Measurements from ENCODE around the gene HBS1L. TPM values are rescaled to one million over a fixed set of nuclear protein-coding genes. Genes with fewer than 3 reads are reported as not detected.

The HBS1L gene
- total and polyA plus RNA-seq, 10 of the 15 experiments (the other 5 are each of a cell fraction or from before 2014, with no cell fraction given), result 58.7 to 142 (median 78.8) TPM

DNA sequence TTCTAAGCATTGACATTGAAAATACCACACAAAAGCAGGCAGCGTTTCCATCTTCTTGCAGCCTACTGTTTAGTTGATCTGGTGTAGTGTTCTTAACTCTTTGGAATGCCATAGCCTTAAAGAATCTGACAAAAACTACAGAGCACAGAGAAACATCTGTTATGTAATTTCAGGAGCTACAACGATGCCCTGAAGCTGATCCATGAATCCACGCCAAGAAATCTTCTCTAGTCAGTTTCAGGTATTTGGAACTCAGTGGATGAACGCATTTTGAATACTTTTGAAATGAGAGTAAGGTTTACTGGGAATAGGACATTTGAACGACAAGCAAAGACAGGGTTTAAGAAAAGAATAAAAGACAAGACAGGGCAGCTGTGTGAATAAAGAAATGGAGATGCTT lies 122.5 kb downstream of the HBS1L start:
- no peak overlapping the region for H2AFZ ChIP-seq (ENCODE audit: control insufficient read depth, low read depth, low read length)
- RAD21 ChIA-PET (ENCODE audit: unreplicated experiment), result no interaction called here
- SMC1A ChIA-PET (ENCODE audit: uncharacterized antibody, unreplicated experiment), result no interaction called here
- FAIRE-seq (no peak), ATAC-seq (no peak), DNase-seq (ENCODE audit: low read depth, low spot score) (no peak)
- WGBS (ENCODE audit: insufficient coverage, insufficient replicate concordance, low lambda C conversion rate, missing lambda C conversion rate), result 32% methylated on average over 5 of the region's 5 CpGs
- no TSS peak for BruUV-seq (replicated peaks)
- H3K79me2 ChIP-seq (ENCODE audit: control insufficient read depth, insufficient read depth, low read length), result no peaks in the 10 kb centered on the region
- in situ Hi-C loops (cut with MboI) (no loop called here), intact Hi-C loops (cut with micrococcal nuclease; ENCODE audit: unreplicated experiment) (no loop called here)
- H3K9ac ChIP-seq (ENCODE audit: control insufficient read depth, insufficient read depth, low read length), result no peak overlapping the region
- no peak overlapping the region for H3K27ac ChIP-seq (ENCODE audit: control insufficient read depth, insufficient read depth)
- POLR2A ChIA-PET, result no interaction called here
- no peaks in the 10 kb centered on the region for H4K20me1 ChIP-seq (ENCODE audit: control insufficient read depth, insufficient read depth)
- no peaks in the 10 kb centered on the region for H3K36me3 ChIP-seq (ENCODE audit: control insufficient read depth in 2 of 2, insufficient read depth in 2 of 2, low read length in 1 of 2)
- H3K4me3 ChIP-seq, result no peak overlapping the region
- TF ChIP-seq, protein P1, sequence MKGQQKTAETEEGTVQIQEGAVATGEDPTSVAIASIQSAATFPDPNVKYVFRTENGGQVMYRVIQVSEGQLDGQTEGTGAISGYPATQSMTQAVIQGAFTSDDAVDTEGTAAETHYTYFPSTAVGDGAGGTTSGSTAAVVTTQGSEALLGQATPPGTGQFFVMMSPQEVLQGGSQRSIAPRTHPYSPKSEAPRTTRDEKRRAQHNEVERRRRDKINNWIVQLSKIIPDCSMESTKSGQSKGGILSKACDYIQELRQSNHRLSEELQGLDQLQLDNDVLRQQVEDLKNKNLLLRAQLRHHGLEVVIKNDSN (IDR thresholded peaks at IDR 0.05; ENCODE audit: borderline replicate concordance, extremely low read length, insufficient read depth, low read depth, low read length), result no peak
- TF ChIP-seq MTA3 (IDR thresholded peaks at IDR 0.05; ENCODE audit: borderline replicate concordance, low read length) (no peak), BCL11A (IDR thresholded peaks at IDR 0.05; ENCODE audit: low read depth, low read length) (no peak), SUZ12 (IDR thresholded peaks at IDR 0.05; ENCODE audit: unreplicated experiment) (no peak)
- TF ChIP-seq, protein P2, sequence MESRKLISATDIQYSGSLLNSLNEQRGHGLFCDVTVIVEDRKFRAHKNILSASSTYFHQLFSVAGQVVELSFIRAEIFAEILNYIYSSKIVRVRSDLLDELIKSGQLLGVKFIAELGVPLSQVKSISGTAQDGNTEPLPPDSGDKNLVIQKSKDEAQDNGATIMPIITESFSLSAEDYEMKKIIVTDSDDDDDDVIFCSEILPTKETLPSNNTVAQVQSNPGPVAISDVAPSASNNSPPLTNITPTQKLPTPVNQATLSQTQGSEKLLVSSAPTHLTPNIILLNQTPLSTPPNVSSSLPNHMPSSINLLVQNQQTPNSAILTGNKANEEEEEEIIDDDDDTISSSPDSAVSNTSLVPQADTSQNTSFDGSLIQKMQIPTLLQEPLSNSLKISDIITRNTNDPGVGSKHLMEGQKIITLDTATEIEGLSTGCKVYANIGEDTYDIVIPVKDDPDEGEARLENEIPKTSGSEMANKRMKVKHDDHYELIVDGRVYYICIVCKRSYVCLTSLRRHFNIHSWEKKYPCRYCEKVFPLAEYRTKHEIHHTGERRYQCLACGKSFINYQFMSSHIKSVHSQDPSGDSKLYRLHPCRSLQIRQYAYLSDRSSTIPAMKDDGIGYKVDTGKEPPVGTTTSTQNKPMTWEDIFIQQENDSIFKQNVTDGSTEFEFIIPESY (IDR thresholded peaks at IDR 0.05), result no peak
- no peaks in the 10 kb centered on the region for H3K27me3 ChIP-seq (replicated peaks in 1 of 2; ENCODE audit: control insufficient read depth in 2 of 2, insufficient read depth in 2 of 2, low read length in 1 of 2)
- H3K9me3 ChIP-seq (replicated peaks; ENCODE audit: control insufficient read depth, insufficient read depth, low read length), result no peaks in the 10 kb centered on the region
- CTCF ChIA-PET, result interaction anchor here (1.1 to 2.8 kb wide), 2 partner anchors 8 to 761 kb away, joined by 3 to 15 read pairs; no protein-coding TSS in a partner anchor
- H3K4me2 ChIP-seq (ENCODE audit: control insufficient read depth, insufficient read depth), result no peak overlapping the region
- no peaks in the 10 kb centered on the region for H3K4me1 ChIP-seq (ENCODE audit: control insufficient read depth, insufficient read depth, low read length)

Measured in GM12878 (cell line).